DND-41 (cell line): ENCODE data around the gene FCN1.

ENCODE experiments used
- ATAC-seq: fragments of 200-7000 bp; cut with Tn5 transposase; 3 replicates; pipeline ENCODE4 v1.9.1; 2021; ENCODE audit warnings: low read depth; ENCODE audit not compliant: insufficient read depth
- DNase-seq: peaks from one replicate; pipeline ENCODE4 v3.0.0-alpha.2; 2020
- H2AFZ ChIP-seq: 2 replicates; pipeline ENCODE4 v1.6.0; 2012; ENCODE audit warnings: low read depth, low read length
- H3K27ac ChIP-seq: 2 replicates; pipeline ENCODE4 v1.5.1; 2012; ENCODE audit warnings: low read length, inconsistent platforms
- H3K27me3 ChIP-seq: fragments of 200-600 bp; sonication (generic); 2 replicates; pipeline ENCODE4 v1.6.0; 2012; ENCODE audit warnings: low read length, mild to moderate bottlenecking, inconsistent platforms; ENCODE audit not compliant: insufficient read depth, poor library complexity
- H3K36me3 ChIP-seq: 2 replicates; pipeline ENCODE4 v1.5.1; 2012; ENCODE audit warnings: low read length, inconsistent platforms; ENCODE audit not compliant: insufficient read depth
- H3K4me1 ChIP-seq: 2 replicates; pipeline ENCODE4 v1.5.1; 2012; ENCODE audit warnings: mild to moderate bottlenecking, low read length; ENCODE audit not compliant: insufficient read depth
- H3K4me2 ChIP-seq: 2 replicates; pipeline ENCODE4 v1.6.0; 2012; ENCODE audit warnings: mild to moderate bottlenecking, moderate library complexity, low read length, inconsistent platforms; ENCODE audit not compliant: insufficient read depth
- H3K4me3 ChIP-seq, 2 experiments: fragments of 200-600 bp in 1 of 2; shearing (Covaris generic) in 1 of 2; 2 replicates each; pipeline ENCODE4 v1.5.1; 2012 to 2016; ENCODE audit warnings: inconsistent platforms in 2 of 2, low read length in 2 of 2, mild to moderate bottlenecking in 2 of 2, low read depth in 1 of 2, moderate library complexity in 1 of 2
- H3K79me2 ChIP-seq: 2 replicates; pipeline ENCODE4 v1.6.0; 2012; ENCODE audit warnings: low read length, inconsistent platforms; ENCODE audit not compliant: insufficient read depth
- H3K9ac ChIP-seq: 2 replicates; pipeline ENCODE4 v1.6.0; 2012; ENCODE audit warnings: low read depth, mild to moderate bottlenecking, inconsistent platforms, low read length, moderate library complexity
- H3K9me3 ChIP-seq: 2 replicates; pipeline ENCODE4 v1.5.1; 2012; ENCODE audit warnings: low read length, moderate library complexity, mild to moderate bottlenecking, inconsistent platforms; ENCODE audit not compliant: insufficient read depth, severe bottlenecking
- H4K20me1 ChIP-seq: 2 replicates; pipeline ENCODE4 v1.6.0; 2012; ENCODE audit warnings: low read length; ENCODE audit not compliant: insufficient read depth
- EZH2 ChIP-seq: IDR thresholded peaks from 3 replicates; pipeline ENCODE4 v1.6.1; 2012; ENCODE audit warnings: borderline replicate concordance, low read depth, mild to moderate bottlenecking, moderate library complexity, low read length, inconsistent platforms; ENCODE audit not compliant: severe bottlenecking
- TF ChIP-seq, protein P1 (sequence below): IDR thresholded peaks from 2 replicates; pipeline ENCODE4 v1.5.1; 2012; ENCODE audit warnings: borderline replicate concordance, low read length, moderate library complexity, mild to moderate bottlenecking; ENCODE audit not compliant: poor library complexity, severe bottlenecking; ENCODE audit errors: extremely low read depth

Gene FCN1

GRCh38 chr9:134918646-134919045, 934 bp upstream of the FCN1 start:
- Histone ChIP-seq H3K36me3 (no peaks in the 10 kb centered on the region), H3K4me2 (no peak overlapping the region), H3K79me2 (no peaks in the 10 kb centered on the region), H4K20me1 (no peaks in the 10 kb centered on the region), H3K9ac (no peak overlapping the region), H3K4me1 (no peaks in the 10 kb centered on the region), H3K27ac (no peak overlapping the region), H3K4me3 (no peak overlapping the region), H3K9me3 (no peaks in the 10 kb centered on the region), H3K27me3 (no peaks in the 10 kb centered on the region), H2AFZ (no peak overlapping the region)
- ATAC-seq, result no peak
- DNase-seq, result no peak
- TF ChIP-seq EZH2, result no peak
- TF ChIP-seq, protein P1, sequence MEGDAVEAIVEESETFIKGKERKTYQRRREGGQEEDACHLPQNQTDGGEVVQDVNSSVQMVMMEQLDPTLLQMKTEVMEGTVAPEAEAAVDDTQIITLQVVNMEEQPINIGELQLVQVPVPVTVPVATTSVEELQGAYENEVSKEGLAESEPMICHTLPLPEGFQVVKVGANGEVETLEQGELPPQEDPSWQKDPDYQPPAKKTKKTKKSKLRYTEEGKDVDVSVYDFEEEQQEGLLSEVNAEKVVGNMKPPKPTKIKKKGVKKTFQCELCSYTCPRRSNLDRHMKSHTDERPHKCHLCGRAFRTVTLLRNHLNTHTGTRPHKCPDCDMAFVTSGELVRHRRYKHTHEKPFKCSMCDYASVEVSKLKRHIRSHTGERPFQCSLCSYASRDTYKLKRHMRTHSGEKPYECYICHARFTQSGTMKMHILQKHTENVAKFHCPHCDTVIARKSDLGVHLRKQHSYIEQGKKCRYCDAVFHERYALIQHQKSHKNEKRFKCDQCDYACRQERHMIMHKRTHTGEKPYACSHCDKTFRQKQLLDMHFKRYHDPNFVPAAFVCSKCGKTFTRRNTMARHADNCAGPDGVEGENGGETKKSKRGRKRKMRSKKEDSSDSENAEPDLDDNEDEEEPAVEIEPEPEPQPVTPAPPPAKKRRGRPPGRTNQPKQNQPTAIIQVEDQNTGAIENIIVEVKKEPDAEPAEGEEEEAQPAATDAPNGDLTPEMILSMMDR, result no peak

GRCh38 chr9:134916161-134916665, 1.5 kb downstream of the FCN1 start:
- DNase-seq (no peak), ATAC-seq (no peak)
- H3K4me1 ChIP-seq, result no peaks in the 10 kb centered on the region
- no peak overlapping the region for H3K9ac ChIP-seq
- H3K27me3 ChIP-seq, result no peaks in the 10 kb centered on the region
- no peak overlapping the region for H3K27ac ChIP-seq
- TF ChIP-seq, protein P1, result no peak
- TF ChIP-seq EZH2, result no peak
- H3K4me3 ChIP-seq, result no peak overlapping the region
- H3K4me2 ChIP-seq, result no peak overlapping the region
- no peaks in the 10 kb centered on the region for H3K79me2 ChIP-seq
- no peaks in the 10 kb centered on the region for H3K9me3 ChIP-seq
- no peak overlapping the region for H2AFZ ChIP-seq
- H4K20me1 ChIP-seq, result no peaks in the 10 kb centered on the region
- no peaks in the 10 kb centered on the region for H3K36me3 ChIP-seq

DNA sequence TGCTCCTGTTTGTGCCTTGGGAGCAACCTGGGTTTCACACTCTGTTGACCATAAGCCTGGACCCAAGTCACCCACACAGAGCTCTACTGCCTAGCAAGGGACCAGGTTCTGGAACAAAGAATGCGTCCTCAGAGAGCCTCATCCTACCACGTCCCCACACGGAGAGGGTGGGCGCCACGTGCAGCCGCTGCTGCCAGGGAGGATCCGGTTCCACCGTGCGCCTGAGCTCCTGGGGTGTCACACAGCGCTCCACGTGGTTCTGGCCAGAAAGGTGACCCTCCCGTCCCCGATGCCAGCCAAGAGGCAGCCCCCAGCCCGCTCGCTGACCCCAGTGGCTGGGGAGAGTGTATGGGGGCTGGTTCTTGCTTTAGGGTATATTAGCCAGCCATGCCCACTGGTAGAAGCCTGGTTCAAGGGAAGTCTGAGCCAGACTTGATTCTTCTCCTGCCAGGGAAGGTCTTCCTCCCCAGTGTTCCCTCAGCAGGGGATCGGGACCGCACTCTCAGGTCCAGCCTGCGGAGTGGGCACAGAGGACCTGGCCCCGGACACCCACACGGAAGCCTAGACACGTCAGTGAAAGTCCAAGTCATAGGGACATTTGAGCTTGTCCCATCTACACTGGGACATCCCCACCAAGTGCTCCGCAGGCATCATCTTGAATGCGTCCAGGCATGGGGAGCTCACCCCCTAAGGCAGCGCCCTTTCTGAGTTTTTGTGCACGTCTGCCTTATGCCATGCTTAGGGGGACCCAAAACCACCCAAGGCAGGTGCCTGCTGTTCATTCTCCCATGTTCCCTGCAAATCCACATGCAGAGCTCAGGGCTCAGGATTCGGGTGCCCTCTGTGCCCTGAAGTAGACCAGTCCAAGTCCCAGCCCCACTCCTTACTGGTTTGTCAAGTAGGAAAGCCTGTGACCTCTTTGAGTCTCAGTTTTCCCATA, 2.4 kb downstream of the FCN1 start:
- Histone ChIP-seq H3K27me3 (no peaks in the 10 kb centered on the region), H3K4me3 (no peak overlapping the region), H4K20me1 (no peaks in the 10 kb centered on the region), H3K9me3 (no peaks in the 10 kb centered on the region), H3K79me2 (no peaks in the 10 kb centered on the region), H3K9ac (no peak overlapping the region), H3K4me2 (no peak overlapping the region), H3K36me3 (no peaks in the 10 kb centered on the region), H3K27ac (no peak overlapping the region), H2AFZ (no peak overlapping the region), H3K4me1 (no peaks in the 10 kb centered on the region)
- ATAC-seq, result no peak
- no peak for TF ChIP-seq EZH2
- TF ChIP-seq, protein P1, result no peak
- DNase-seq, result no peak
